ENCODE results near the gene MANSC4. TPM values are rescaled to one million over a fixed set of nuclear protein-coding genes. Genes with fewer than 3 reads are reported as not detected.

The MANSC4 gene
- total RNA-seq, 1 donor: not detected

- Histone ChIP-seq H3K36me3 (ENCODE audit: insufficient read depth, low read length) (no peaks in the 10 kb centered on the region), H2AFZ (ENCODE audit: low read length) (no peak overlapping the region), H3K4me1 (ENCODE audit: insufficient read depth, low read length) (peaks cover 6% of the 10 kb centered on the region), H3K79me2 (ENCODE audit: insufficient read depth, low read length) (no peaks in the 10 kb centered on the region), H3K27ac (ENCODE audit: low read depth, low read length) (no peak overlapping the region), H3K4me2 (ENCODE audit: insufficient read depth, low read length) (no peak overlapping the region), H3K9me3 (ENCODE audit: low read depth, low read length) (no peaks in the 10 kb centered on the region), H4K20me1 (ENCODE audit: insufficient read depth, low read length) (no peaks in the 10 kb centered on the region), H3K27me3 (ENCODE audit: insufficient read depth, low read length) (no peaks in the 10 kb centered on the region), H3K4me3 (ENCODE audit: insufficient read depth, low read length) (no peak overlapping the region)
- TF ChIP-seq CTCF (IDR thresholded peaks at IDR 0.05; ENCODE audit: extremely low read depth, low read depth, low read length): no peak
- no peak for DNase-seq (ENCODE audit: insufficient read length, low spot score, missing footprints)
These were observed 27.1 kb upstream of the MANSC4 start for GRCh38 chr12:27807063-27807703.

GRCh38 chr12:27806259-27806658 lies 26.2 kb upstream of the MANSC4 start:
- Histone ChIP-seq H3K4me1 (ENCODE audit: insufficient read depth, low read length) (peaks cover 5% of the 10 kb centered on the region), H3K9me3 (ENCODE audit: low read depth, low read length) (no peaks in the 10 kb centered on the region), H3K4me3 (ENCODE audit: insufficient read depth, low read length) (no peak overlapping the region), H3K4me2 (ENCODE audit: insufficient read depth, low read length) (no peak overlapping the region), H3K79me2 (ENCODE audit: insufficient read depth, low read length) (no peaks in the 10 kb centered on the region), H4K20me1 (ENCODE audit: insufficient read depth, low read length) (no peaks in the 10 kb centered on the region), H3K27me3 (ENCODE audit: insufficient read depth, low read length) (no peaks in the 10 kb centered on the region), H2AFZ (ENCODE audit: low read length) (no peak overlapping the region), H3K36me3 (ENCODE audit: insufficient read depth, low read length) (no peaks in the 10 kb centered on the region), H3K27ac (ENCODE audit: low read depth, low read length) (no peak overlapping the region)
- no peak for DNase-seq (ENCODE audit: insufficient read length, low spot score, missing footprints)
- no peak for TF ChIP-seq CTCF (IDR thresholded peaks at IDR 0.05; ENCODE audit: extremely low read depth, low read depth, low read length)

- H4K20me1 ChIP-seq (ENCODE audit: insufficient read depth, low read length): no peaks in the 10 kb centered on the region
- H3K27me3 ChIP-seq (ENCODE audit: insufficient read depth, low read length): no peaks in the 10 kb centered on the region
- H3K4me3 ChIP-seq (ENCODE audit: insufficient read depth, low read length): no peak overlapping the region
- H2AFZ ChIP-seq (ENCODE audit: low read length): no peak overlapping the region
- H3K4me2 ChIP-seq (ENCODE audit: insufficient read depth, low read length): no peak overlapping the region
- no peak overlapping the region for H3K27ac ChIP-seq (ENCODE audit: low read depth, low read length)
- TF ChIP-seq CTCF (IDR thresholded peaks at IDR 0.05; ENCODE audit: extremely low read depth, low read depth, low read length): no peak
- H3K79me2 ChIP-seq (ENCODE audit: insufficient read depth, low read length): no peaks in the 10 kb centered on the region
- H3K4me1 ChIP-seq (ENCODE audit: insufficient read depth, low read length): no peaks in the 10 kb centered on the region
- no peak for DNase-seq (ENCODE audit: insufficient read length, low spot score, missing footprints)
- H3K9me3 ChIP-seq (ENCODE audit: low read depth, low read length): no peaks in the 10 kb centered on the region
- H3K36me3 ChIP-seq (ENCODE audit: insufficient read depth, low read length): peaks cover 3% of the 10 kb centered on the region
These were observed 25.2 kb upstream of the MANSC4 start for GRCh38 chr12:27805238-27805637.

- no peak overlapping the region for H3K4me2 ChIP-seq (ENCODE audit: insufficient read depth, low read length)
These were observed 22.9 kb upstream of the MANSC4 start for GRCh38 chr12:27802936-27803335.

More at GRCh38 chr12:27802936-27803335, 22.9 kb upstream of the MANSC4 start:
- no peak for TF ChIP-seq CTCF (IDR thresholded peaks at IDR 0.05; ENCODE audit: extremely low read depth, low read depth, low read length)
- Histone ChIP-seq H3K79me2 (ENCODE audit: insufficient read depth, low read length) (no peaks in the 10 kb centered on the region), H3K36me3 (ENCODE audit: insufficient read depth, low read length) (peaks cover 23% of the 10 kb centered on the region), H3K9me3 (ENCODE audit: low read depth, low read length) (no peaks in the 10 kb centered on the region), H4K20me1 (ENCODE audit: insufficient read depth, low read length) (no peaks in the 10 kb centered on the region), H3K27me3 (ENCODE audit: insufficient read depth, low read length) (no peaks in the 10 kb centered on the region), H3K27ac (ENCODE audit: low read depth, low read length) (no peak overlapping the region), H3K4me1 (ENCODE audit: insufficient read depth, low read length) (no peaks in the 10 kb centered on the region), H3K4me3 (ENCODE audit: insufficient read depth, low read length) (no peak overlapping the region), H2AFZ (ENCODE audit: low read length) (no peak overlapping the region)
- DNase-seq (ENCODE audit: insufficient read length, low spot score, missing footprints): no peak
